Muscle of back (tissue), 11 donors: Measurements from ENCODE around the gene CHID1. TPM values are rescaled to one million over a fixed set of nuclear protein-coding genes. Genes with fewer than 3 reads are reported as not detected.

Source experiments
- DNase-seq, 3 donors: peaks; one replicate each; pipeline versions ENCODE4 v3.0.0 to v3.0.0-alpha.2; 2013
- polyA plus RNA-seq, 10 donors: library from polyadenylated mRNA; unstranded; fragments of 120-200 nt; gene quantifications; one replicate each; pipeline ENCODE4 v1.2.1, GENCODE V29; 2013; ENCODE audit not compliant: insufficient read length in 10 of 10

CHID1 gene
- polyA plus RNA-seq, 10 donors: 53.2 to 82.8 (median 64.0) TPM

DNA sequence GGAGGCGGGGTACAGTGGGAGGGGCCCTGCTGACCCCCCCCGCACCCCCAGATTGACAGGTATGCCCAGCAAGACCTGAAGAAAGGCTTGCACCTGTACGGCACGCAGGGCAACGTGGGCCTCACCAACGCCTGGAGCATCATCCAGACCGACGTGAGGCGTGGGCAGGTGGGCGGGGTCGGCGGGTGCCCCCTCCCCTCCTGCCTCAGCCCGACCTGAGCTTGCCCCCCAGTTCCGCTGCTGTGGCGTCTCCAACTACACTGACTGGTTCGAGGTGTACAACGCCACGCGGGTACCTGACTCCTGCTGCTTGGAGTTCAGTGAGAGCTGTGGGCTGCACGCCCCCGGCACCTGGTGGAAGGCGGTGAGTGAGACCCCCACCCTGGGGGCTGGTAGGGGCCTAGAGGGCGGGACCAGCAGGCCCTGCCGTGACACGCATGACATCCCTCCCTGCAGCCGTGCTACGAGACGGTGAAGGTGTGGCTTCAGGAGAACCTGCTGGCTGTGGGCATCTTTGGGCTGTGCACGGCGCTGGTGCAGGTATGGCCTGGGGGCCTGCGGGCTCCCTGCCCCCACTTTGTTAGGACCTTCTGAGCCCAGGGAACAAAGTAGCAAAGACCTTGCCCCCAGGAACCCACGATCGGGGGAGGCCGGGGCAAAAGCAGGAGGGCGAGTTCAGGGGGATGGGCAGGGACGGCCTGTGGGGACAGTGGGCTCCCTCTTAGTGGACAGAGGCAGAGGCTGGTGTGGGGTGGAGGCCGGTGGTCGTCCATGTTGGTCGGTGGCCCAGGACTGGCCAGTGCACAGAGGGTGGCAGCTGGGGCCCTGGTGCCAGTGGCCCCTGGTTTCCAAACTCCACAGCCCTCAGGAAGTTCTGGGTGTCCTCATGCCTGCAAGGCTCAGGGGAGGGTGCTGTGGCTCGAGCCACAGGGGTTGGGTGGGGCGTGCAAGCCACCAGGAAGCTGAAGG lies 44.9 kb downstream of the CHID1 start:
- peak in 1 of 3 donors; percentile 14 for DNase-seq

DNA sequence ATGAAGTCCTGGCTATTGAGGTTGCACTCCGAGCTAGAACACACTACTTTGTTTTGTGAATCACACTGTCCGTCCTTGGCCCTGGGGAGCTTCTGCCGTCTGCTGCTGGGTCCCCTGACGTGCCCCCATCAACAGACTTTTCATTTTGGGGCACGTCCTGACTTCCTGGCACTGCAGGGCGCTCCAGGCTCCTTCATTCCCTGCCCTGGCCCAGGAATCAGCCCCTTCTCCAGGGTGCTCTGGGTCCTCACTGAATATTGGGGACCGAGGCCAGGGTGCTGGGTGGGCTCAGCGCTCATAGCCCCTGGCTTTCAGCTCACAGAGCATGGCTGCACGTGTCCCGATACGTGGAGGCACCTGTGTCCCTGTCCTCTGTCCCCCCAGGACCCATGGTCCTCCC lies 45.7 kb downstream of the CHID1 start:
- peak in 1 of 3 donors; percentile 23 for DNase-seq

- peak in 1 of 3 donors; percentile 24 for DNase-seq
Measured at GRCh38 chr11:863910-864827, 46.4 kb downstream of the CHID1 start.

- peak in 1 of 3 donors; percentile 17 for DNase-seq
Measured at GRCh38 chr11:863023-863909, 47.3 kb downstream of the CHID1 start.

GRCh38 chr11:862696-863022 lies 48.0 kb downstream of the CHID1 start:
- DNase-seq: peak in 1 of 3 donors; percentile 29

- DNase-seq: peak in 2 of 3 donors; percentile 38 to 65
Measured at GRCh38 chr11:862081-862661, 48.4 kb downstream of the CHID1 start.

GRCh38 chr11:861105-861479 lies 49.5 kb downstream of the CHID1 start:
- no peak for DNase-seq

DNA sequence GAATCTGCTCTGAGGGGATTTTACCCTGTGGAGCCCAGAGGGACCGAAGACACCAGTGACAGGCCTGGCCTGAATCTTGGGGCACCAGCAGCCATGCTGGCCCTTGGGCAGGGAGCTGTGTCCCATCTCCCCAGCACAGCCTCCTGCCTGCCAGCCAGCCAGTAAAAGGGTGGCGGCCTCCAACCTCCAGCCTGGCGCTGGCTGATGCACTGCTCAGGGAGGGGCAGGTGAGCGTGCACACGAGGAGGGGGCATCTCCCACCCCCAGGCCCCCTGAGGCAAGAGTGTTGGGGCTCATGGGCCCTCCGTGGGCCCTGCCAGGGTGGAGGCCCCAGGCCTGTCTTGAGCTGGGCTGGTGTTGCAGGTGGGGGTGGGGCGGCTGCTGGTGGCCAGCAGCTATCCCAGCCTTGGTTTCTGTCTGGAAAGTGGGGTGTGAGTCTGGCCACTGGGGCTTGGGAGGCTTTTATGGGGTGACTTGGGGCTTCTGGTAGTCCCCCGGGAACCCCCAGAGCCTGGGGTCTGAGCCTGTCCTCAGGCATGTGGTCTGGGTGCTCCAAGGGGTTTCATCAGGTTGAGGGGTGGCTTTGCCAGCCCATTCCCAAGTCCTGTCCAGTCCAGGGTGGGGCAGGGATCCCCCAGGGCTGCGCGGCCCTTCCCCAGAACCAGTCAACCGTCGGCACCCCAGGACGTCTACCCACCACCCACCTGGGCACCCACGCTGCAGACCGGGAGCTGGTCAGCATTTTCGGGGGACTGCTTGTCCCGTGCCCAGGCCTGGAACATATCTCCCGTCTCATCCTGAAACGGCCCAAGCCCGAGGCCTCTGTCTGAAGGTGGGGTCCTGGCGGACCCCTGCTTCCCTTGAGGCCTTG lies 50.1 kb downstream of the CHID1 start:
- DNase-seq: no peak

GRCh38 chr11:859394-860131 lies 51.0 kb downstream of the CHID1 start:
- DNase-seq: peak; percentile 56 to 90 (median 83)

- DNase-seq: no peak
Measured at GRCh38 chr11:858762-859339, 51.8 kb downstream of the CHID1 start.

GRCh38 chr11:858053-858761 lies 52.4 kb downstream of the CHID1 start:
- DNase-seq: no peak

DNA sequence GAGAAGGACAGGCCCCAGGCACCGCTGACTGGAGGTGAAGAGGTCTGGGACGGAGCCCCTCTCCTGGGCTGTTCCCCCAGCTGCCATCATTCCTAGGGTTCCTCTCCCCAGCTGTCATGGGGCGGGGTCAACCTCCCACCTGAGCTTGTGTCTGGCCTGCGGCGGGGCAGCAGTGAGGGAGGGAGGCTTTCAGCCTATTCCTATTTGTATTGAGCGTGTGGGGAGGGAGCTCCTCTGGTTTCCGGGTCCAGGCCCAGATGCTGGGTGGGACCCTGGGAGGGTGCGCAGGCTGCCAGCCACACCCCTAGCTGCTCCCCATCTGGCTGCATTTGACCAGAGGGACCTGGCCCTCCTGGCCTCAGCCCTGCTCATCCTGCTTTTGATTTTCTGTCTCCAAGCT lies 54.2 kb downstream of the CHID1 start:
- no peak for DNase-seq

DNA sequence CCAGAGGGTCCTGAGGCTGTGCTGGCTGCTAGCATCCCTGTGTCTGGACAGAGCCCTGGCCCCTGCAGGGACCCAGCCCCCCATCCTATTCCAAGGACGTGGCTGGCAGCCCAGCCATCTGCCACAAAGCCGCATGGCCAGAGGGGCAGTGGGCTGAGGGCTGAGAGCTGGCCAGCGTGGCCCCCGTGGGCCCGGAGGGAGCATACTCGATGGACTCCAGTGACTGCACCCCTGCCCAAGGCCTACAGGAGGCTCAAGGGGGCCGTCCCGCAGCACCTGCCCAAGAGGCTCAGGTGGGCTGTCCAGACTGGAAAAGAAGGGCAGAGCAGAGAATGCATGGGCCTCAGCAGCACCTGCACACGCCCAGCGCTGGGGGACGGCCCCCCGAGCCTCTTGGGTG lies 54.8 kb downstream of the CHID1 start:
- DNase-seq: no peak

- DNase-seq: no peak
Measured at GRCh38 chr11:855330-855674, 55.3 kb downstream of the CHID1 start.

- DNase-seq: no peak
Measured at GRCh38 chr11:854601-855329, 55.8 kb downstream of the CHID1 start.

DNA sequence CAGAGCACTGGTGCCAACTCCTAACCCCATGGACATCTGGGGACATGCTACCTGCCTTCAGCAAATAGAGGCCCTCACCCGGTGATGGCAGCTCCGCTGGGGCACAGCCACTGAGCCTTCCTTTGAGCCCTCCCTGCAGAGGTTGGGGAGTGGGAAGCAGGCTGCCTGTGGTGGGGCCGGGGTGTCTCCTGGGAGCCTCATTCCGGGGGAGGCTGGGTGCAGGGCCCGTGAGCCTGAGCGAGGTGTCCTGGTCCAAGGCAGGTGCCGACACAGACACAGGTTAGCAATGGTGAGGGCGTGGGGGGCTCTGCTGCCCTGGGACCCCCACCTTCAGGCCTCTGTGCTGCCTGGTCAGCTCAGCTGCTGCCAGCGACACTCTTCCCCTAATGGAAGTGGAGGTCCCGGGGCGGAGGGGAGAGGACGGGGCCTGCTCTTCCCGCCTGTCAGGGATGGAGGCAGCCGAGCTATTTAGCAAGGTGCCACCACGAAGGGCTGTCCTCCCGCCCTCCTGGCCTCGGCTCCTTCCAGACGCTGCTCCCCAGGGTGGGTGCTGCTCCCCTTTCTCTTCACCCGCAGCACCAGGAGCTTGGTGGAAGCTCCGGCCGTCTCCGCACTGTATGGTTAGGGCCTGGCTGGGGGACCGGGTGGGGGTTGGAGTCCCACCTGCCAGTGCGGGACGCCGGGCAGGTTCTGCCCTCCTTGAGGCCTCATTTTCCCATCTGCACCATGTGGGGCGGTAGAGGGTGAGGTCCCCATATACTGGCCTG lies 56.7 kb downstream of the CHID1 start:
- no peak for DNase-seq

GRCh38 chr11:852762-853161 lies 57.8 kb downstream of the CHID1 start:
- DNase-seq: no peak
